ENCODE data around the gene ZNF583. TPM values are rescaled to one million over a fixed set of nuclear protein-coding genes. Genes with fewer than 3 reads are reported as not detected.

Gene ZNF583
- total and polyA plus RNA-seq, 9 of the 15 experiments (the other 6 are each of a cell fraction or from before 2014, with no cell fraction given) = 0.92 to 6.7 (median 3.0) TPM

DNA sequence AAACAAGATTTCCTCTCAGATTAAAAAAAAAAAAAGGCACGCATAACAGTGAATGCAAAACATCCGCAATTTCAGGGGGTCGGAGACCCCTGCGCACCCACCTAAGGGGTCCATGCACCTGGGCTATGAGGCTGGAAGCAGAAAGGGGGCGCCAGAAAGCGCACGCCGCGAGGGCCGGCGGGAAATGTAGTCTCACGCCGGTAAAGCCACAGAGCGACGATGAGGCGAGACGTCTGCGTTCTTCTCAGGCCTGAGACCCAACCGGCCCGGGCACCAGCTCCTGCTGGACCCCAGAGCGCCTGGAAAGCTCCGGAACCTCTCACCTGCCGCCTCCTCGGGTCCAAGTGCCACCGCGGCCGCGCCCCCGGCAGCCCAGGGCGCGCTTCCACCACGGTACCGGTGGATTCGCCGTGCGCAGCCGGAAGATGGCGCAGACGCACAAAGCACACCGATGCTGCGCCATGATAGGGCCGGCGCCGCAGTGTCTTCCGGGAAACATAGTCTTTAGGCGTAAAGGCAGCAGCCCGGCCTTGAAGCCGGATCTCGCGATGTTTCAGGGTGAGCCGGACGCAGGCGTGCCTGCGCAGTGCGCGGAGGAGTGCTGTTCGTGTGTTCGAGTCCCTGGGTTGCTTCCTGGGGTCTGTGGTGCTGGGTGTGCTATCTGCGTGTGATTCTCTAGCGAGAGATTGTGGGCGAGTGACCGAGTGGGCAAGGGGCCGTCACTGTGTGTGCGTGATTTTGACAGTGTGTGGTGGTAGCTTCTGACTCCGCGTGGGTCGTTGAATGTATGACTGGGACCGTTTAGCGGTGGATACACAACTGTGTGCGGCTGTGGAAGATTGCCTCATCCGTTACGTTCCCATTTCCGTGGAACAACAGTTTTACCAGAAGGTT lies 10.8 kb upstream of the ZNF583 start, which contains the start of gene ZNF582 (continued):
- peak; percentile 96 for TF ChIP-seq GMEB1 (CRISPR knock-in tag; IDR thresholded peaks at IDR 0.05)
- TF ChIP-seq KLF13 (tag; IDR thresholded peaks at IDR 0.05; ENCODE audit: borderline replicate concordance, low read depth) = peak; percentile 65
- TF ChIP-seq ZBTB17 (CRISPR knock-in tag; IDR thresholded peaks at IDR 0.05) = peak; percentile 75
- TF ChIP-seq, protein P1, sequence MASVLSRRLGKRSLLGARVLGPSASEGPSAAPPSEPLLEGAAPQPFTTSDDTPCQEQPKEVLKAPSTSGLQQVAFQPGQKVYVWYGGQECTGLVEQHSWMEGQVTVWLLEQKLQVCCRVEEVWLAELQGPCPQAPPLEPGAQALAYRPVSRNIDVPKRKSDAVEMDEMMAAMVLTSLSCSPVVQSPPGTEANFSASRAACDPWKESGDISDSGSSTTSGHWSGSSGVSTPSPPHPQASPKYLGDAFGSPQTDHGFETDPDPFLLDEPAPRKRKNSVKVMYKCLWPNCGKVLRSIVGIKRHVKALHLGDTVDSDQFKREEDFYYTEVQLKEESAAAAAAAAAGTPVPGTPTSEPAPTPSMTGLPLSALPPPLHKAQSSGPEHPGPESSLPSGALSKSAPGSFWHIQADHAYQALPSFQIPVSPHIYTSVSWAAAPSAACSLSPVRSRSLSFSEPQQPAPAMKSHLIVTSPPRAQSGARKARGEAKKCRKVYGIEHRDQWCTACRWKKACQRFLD (CRISPR knock-in tag; IDR thresholded peaks at IDR 0.05) = 0 out of 2 replicates have a peak, but pooled peaks have one; percentile 30
- TF ChIP-seq, protein P2, sequence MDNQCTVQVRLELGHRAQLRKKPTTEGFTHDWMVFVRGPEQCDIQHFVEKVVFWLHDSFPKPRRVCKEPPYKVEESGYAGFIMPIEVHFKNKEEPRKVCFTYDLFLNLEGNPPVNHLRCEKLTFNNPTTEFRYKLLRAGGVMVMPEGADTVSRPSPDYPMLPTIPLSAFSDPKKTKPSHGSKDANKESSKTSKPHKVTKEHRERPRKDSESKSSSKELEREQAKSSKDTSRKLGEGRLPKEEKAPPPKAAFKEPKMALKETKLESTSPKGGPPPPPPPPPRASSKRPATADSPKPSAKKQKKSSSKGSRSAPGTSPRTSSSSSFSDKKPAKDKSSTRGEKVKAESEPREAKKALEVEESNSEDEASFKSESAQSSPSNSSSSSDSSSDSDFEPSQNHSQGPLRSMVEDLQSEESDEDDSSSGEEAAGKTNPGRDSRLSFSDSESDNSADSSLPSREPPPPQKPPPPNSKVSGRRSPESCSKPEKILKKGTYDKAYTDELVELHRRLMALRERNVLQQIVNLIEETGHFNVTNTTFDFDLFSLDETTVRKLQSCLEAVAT (IDR thresholded peaks at IDR 0.05) = peak in 1 of 2 experiments; percentile 92; a peak in 2 of 4 replicates
- TF ChIP-seq, protein P3, sequence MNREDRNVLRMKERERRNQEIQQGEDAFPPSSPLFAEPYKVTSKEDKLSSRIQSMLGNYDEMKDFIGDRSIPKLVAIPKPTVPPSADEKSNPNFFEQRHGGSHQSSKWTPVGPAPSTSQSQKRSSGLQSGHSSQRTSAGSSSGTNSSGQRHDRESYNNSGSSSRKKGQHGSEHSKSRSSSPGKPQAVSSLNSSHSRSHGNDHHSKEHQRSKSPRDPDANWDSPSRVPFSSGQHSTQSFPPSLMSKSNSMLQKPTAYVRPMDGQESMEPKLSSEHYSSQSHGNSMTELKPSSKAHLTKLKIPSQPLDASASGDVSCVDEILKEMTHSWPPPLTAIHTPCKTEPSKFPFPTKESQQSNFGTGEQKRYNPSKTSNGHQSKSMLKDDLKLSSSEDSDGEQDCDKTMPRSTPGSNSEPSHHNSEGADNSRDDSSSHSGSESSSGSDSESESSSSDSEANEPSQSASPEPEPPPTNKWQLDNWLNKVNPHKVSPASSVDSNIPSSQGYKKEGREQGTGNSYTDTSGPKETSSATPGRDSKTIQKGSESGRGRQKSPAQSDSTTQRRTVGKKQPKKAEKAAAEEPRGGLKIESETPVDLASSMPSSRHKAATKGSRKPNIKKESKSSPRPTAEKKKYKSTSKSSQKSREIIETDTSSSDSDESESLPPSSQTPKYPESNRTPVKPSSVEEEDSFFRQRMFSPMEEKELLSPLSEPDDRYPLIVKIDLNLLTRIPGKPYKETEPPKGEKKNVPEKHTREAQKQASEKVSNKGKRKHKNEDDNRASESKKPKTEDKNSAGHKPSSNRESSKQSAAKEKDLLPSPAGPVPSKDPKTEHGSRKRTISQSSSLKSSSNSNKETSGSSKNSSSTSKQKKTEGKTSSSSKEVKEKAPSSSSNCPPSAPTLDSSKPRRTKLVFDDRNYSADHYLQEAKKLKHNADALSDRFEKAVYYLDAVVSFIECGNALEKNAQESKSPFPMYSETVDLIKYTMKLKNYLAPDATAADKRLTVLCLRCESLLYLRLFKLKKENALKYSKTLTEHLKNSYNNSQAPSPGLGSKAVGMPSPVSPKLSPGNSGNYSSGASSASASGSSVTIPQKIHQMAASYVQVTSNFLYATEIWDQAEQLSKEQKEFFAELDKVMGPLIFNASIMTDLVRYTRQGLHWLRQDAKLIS (CRISPR knock-in tag; IDR thresholded peaks at IDR 0.05) = peak; percentile 58; the same call in 1 of the 2 replicates
- TF ChIP-seq, protein P4, sequence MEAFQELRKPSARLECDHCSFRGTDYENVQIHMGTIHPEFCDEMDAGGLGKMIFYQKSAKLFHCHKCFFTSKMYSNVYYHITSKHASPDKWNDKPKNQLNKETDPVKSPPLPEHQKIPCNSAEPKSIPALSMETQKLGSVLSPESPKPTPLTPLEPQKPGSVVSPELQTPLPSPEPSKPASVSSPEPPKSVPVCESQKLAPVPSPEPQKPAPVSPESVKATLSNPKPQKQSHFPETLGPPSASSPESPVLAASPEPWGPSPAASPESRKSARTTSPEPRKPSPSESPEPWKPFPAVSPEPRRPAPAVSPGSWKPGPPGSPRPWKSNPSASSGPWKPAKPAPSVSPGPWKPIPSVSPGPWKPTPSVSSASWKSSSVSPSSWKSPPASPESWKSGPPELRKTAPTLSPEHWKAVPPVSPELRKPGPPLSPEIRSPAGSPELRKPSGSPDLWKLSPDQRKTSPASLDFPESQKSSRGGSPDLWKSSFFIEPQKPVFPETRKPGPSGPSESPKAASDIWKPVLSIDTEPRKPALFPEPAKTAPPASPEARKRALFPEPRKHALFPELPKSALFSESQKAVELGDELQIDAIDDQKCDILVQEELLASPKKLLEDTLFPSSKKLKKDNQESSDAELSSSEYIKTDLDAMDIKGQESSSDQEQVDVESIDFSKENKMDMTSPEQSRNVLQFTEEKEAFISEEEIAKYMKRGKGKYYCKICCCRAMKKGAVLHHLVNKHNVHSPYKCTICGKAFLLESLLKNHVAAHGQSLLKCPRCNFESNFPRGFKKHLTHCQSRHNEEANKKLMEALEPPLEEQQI (IDR thresholded peaks at IDR 0.05) = peak; percentile 74; the same call in 1 of the 2 replicates
- peak; percentile 38 for TF ChIP-seq TAF1 (IDR thresholded peaks at IDR 0.05; ENCODE audit: control insufficient read depth, extremely low read depth, insufficient read depth, low read length, severe bottlenecking)
- TF ChIP-seq LARP7 (IDR thresholded peaks at IDR 0.05) = no peak
